Heart left ventricle (tissue), 16 donors: Measurements from ENCODE around the gene ACSM5. TPM values are rescaled to one million over a fixed set of nuclear protein-coding genes. Genes with fewer than 3 reads are reported as not detected.

Experiments used
- ATAC-seq, 4 donors: fragments of 200-7000 bp; cut with Tn5 transposase; one replicate each; pipeline ENCODE4 v1.9.1; 2020 to 2022; ENCODE audit warnings: moderate library complexity in 4 of 4, mild to moderate bottlenecking in 3 of 4, moderate number of reproducible peaks in 1 of 4
- DNase-seq, 5 donors: peaks; one replicate each; pipeline ENCODE4 v3.0.0-alpha.2; 2020
- H3K27ac ChIP-seq, 12 donors: fragments of 200-600 bp; sonication (generic) in 4 of 12; one replicate each; pipeline versions ENCODE4 v1.5.0 to v1.8.0; 2016 to 2022; ENCODE audit warnings: mild to moderate bottlenecking in 2 of 12
- H3K27me3 ChIP-seq, 9 donors: fragments of 200-600 bp; sonication (generic) in 2 of 9; one replicate each; pipeline versions ENCODE4 v1.5.1 to v1.8.0; 2016 to 2022; ENCODE audit warnings: mild to moderate bottlenecking in 3 of 9
- H3K36me3 ChIP-seq, 9 donors: fragments of 200-600 bp; sonication (generic) in 2 of 9; one replicate each; pipeline versions ENCODE4 v1.5.0 to v1.8.0; 2018 to 2022; ENCODE audit warnings: mild to moderate bottlenecking in 2 of 9
- H3K4me1 ChIP-seq, 12 donors: fragments of 200-600 bp; sonication (generic) in 4 of 12; one replicate each; pipeline versions ENCODE4 v1.5.0 to v1.8.0; 2016 to 2022; ENCODE audit warnings: mild to moderate bottlenecking in 3 of 12
- H3K4me3 ChIP-seq, 12 donors: fragments of 200-600 bp; sonication (generic) in 4 of 12; one replicate each; pipeline versions ENCODE4 v1.5.0 to v1.8.0; 2017 to 2022; ENCODE audit warnings: mild to moderate bottlenecking in 9 of 12, moderate library complexity in 4 of 12
- H3K9me3 ChIP-seq, 12 donors: fragments of 200-600 bp; sonication (generic) in 4 of 12; one replicate each; pipeline versions ENCODE4 v1.5.0 to v1.8.0; 2016 to 2022; ENCODE audit warnings: mild to moderate bottlenecking in 1 of 12
- CTCF ChIP-seq, 12 donors: fragments of 200-600 bp; sonication (generic) in 4 of 12; IDR thresholded peaks; one replicate each; pipeline versions ENCODE4 v1.5.0 to v1.8.0; 2018 to 2022; ENCODE audit warnings: antibody characterized with exemption in 12 of 12, mild to moderate bottlenecking in 5 of 12
- POLR2A ChIP-seq, 2 donors: fragments of 450-650 bp; IDR thresholded peaks; one replicate each; pipeline ENCODE4 v1.6.1; 2017; ENCODE audit warnings: antibody characterized with exemption in 2 of 2, mild to moderate bottlenecking in 2 of 2, moderate library complexity in 2 of 2
- WGBS, 4 donors: extraction: QIAGEN DNeasy Blood & Tissue Kit in 2 of 4; methylation state at CpG; one replicate each; pipeline versions ENCODE4 v1.1.5 to v1.1.7; 2013 to 2018; 5-methylcytosine and 5-hydroxymethylcytosine counted together
- intact Hi-C, 10 donors: fragments of 100-400 bp; cut with DNase I; formaldehyde crosslinking; loops; one replicate each; pipeline versions ENCODE4 v1.11.1 to v1.14.2; 2022
- polyA plus RNA-seq, 2 donors: library from polyadenylated mRNA; stranded (reverse); fragments of 200-250 nt; gene quantifications; one replicate each; pipeline ENCODE4 v1.2.3, GENCODE V29; 2013
- total RNA-seq, 9 donors: library from RNA; depleted of rRNA in 2 of 9; stranded (reverse); fragments of >200 nt in 2 of 9; fragmentation: NEBNext Ultra II Directional in 3 of 9; extraction: Animal tissue kit (Norgen Biotek cat#: 25700) in 3 of 9; gene quantifications; one replicate each; pipeline versions ENCODE4 v1.1.0 to v1.2.4, GENCODE V29; 2016 to 2023
- donor health status: ischemic (EF 13 %, LVEDD 7.1; RV severe dilation, severe dysfunction).
- donor health status: healthy with polysubstance abuse.
- donor health status: DM: no; HTN: yes; CAD: no.
- donor health status: DM: no; HTN: no; CAD: no.
- donor health status: ischemic (EF 25% LVEDD 6.9; RV normal size, moderate dysfunction).
- donor health status: ischemic (EF 25% LVEDD 5.7; RV mildly dilated, moderate dysfunction).
- donor health status: healthy.
- donor health status: DM: yes; HTN: yes; CAD: no.
- donor health status: ischemic (EF 35%, LVEDD 5.7; RV mildly dilated, moderate dysfunction).
- donor health status: nonischemic (EF 11% LVEDD 7.7; RV severe dilation, severe dysfunction).
- donor health status: DM: yes; HTN: yes; CAD: no.
- donor health status: PGD.
- donor health status: ischemic (EF 29% LVEDD 5.4; RV normal size, mild dysfunction).
- donor health status: nonischemic (EF 23%, LVEDD 6.1; RV moderate dilation, normal function).

The ACSM5 gene
- total and polyA plus RNA-seq, 11 donors, result 0.17 to 12.6 (median 0.73) TPM; not detected in 1

GRCh38 chr16:20398603-20399002 is 10.7 kb upstream of the ACSM5 start:
- Histone ChIP-seq H3K27ac (no peak overlapping the region), H3K4me1 (peaks cover 0 to 10% (median 6%) of the 10 kb centered on the region in 12 donors), H3K27me3 (no peaks in the 10 kb centered on the region), H3K9me3 (no peaks in the 10 kb centered on the region), H3K4me3 (no peak overlapping the region), H3K36me3 (no peaks in the 10 kb centered on the region)
- intact Hi-C loops, result no loop called here
- 75 to 92% (median 91%) methylated on average over 3 of the region's 3 CpGs for WGBS, 4 donors
- DNase-seq (no peak), ATAC-seq (no peak)
- no peak for TF ChIP-seq CTCF (IDR thresholded peaks at IDR 0.05)
- no peak for TF ChIP-seq POLR2A (IDR thresholded peaks at IDR 0.05)

- 54 to 71% (median 65%) methylated on average over 6 to 7 of the region's 7 CpGs for WGBS, 4 donors
- no peak for TF ChIP-seq POLR2A (IDR thresholded peaks at IDR 0.05)
- TF ChIP-seq CTCF (IDR thresholded peaks at IDR 0.05), result no peak
- Histone ChIP-seq H3K27ac (no peak overlapping the region), H3K9me3 (no peaks in the 10 kb centered on the region), H3K4me1 (peaks cover 0 to 5% (median 2%) of the 10 kb centered on the region in 12 donors), H3K27me3 (no peaks in the 10 kb centered on the region), H3K36me3 (no peaks in the 10 kb centered on the region), H3K4me3 (no peak overlapping the region)
- intact Hi-C loops, result no loop called here
- ATAC-seq (no peak), DNase-seq (no peak)
These were observed 10.1 kb upstream of the ACSM5 start for GRCh38 chr16:20399185-20399584.

- TF ChIP-seq POLR2A (IDR thresholded peaks at IDR 0.05) (no peak), CTCF (IDR thresholded peaks at IDR 0.05) (no peak)
- 61 to 75% (median 65%) methylated on average over 2 of the region's 2 CpGs for WGBS, 4 donors
- Histone ChIP-seq H3K4me1 (no peaks in the 10 kb centered on the region), H3K9me3 (no peaks in the 10 kb centered on the region), H3K27ac (no peak overlapping the region), H3K4me3 (no peak overlapping the region), H3K27me3 (no peaks in the 10 kb centered on the region), H3K36me3 (no peaks in the 10 kb centered on the region)
- DNase-seq (no peak), ATAC-seq (no peak)
- intact Hi-C loops, result no loop called here
These were observed 8.3 kb upstream of the ACSM5 start for GRCh38 chr16:20401066-20401465.

- Histone ChIP-seq H3K4me1 (no peaks in the 10 kb centered on the region), H3K27ac (no peak overlapping the region), H3K27me3 (no peaks in the 10 kb centered on the region), H3K4me3 (no peak overlapping the region), H3K36me3 (no peaks in the 10 kb centered on the region), H3K9me3 (no peaks in the 10 kb centered on the region)
- DNase-seq (no peak), ATAC-seq (no peak)
- no peak for TF ChIP-seq POLR2A (IDR thresholded peaks at IDR 0.05)
- no peak for TF ChIP-seq CTCF (IDR thresholded peaks at IDR 0.05)
- intact Hi-C loops, result no loop called here
- WGBS, 4 donors, result 74 to 87% (median 82%) methylated on average over 8 of the region's 8 CpGs
These were observed 7.8 kb upstream of the ACSM5 start for GRCh38 chr16:20401475-20402016.
